DOHH2 (cell line): ENCODE results near the gene HECW1.

Source experiments
- H3F3A ChIP-seq: fragments of 200-600 bp; sonication (generic), shearing (Covaris generic); 2 replicates; pipeline ENCODE4 v1.6.0; 2016; ENCODE audit warnings: antibody characterized with exemption, mild to moderate bottlenecking; ENCODE audit not compliant: control insufficient read depth, insufficient read depth
- H3K27ac ChIP-seq: fragments of 200-600 bp; sonication (generic); 2 replicates; pipeline ENCODE4 v1.5.1; 2014; ENCODE audit warnings: low read depth, mild to moderate bottlenecking, low read length, moderate library complexity
- H3K27me3 ChIP-seq: fragments of 200-600 bp; sonication (generic); 2 replicates; pipeline ENCODE4 v1.6.1; 2014; ENCODE audit warnings: mild to moderate bottlenecking, low read length, mixed read lengths; ENCODE audit not compliant: control insufficient read depth
- H3K36me3 ChIP-seq: fragments of 200-600 bp; sonication (generic); 2 replicates; pipeline ENCODE4 v1.6.1; 2014; ENCODE audit warnings: mild to moderate bottlenecking, low read length, moderate library complexity, mixed read lengths; ENCODE audit not compliant: control insufficient read depth
- H3K4me1 ChIP-seq: fragments of 200-600 bp; sonication (generic); 2 replicates; pipeline ENCODE4 v1.6.1; 2014; ENCODE audit warnings: mild to moderate bottlenecking, low read length, mixed read lengths; ENCODE audit not compliant: control insufficient read depth
- H3K4me2 ChIP-seq: fragments of 200-600 bp; sonication (generic); 2 replicates; pipeline ENCODE4 v1.6.0; 2014; ENCODE audit warnings: mild to moderate bottlenecking, low read length, moderate library complexity
- H3K4me3 ChIP-seq: fragments of 200-600 bp; sonication (generic); 2 replicates; pipeline ENCODE4 v1.5.1; 2014; ENCODE audit warnings: mild to moderate bottlenecking, low read length, mixed read lengths
- H3K79me2 ChIP-seq: fragments of 200-600 bp; sonication (generic); 2 replicates; pipeline ENCODE4 v1.6.1; 2014; ENCODE audit warnings: mild to moderate bottlenecking, low read length, mixed read lengths; ENCODE audit not compliant: control insufficient read depth
- H3K9me2 ChIP-seq: fragments of 200-600 bp; sonication (generic); replicated peaks from 2 replicates; pipeline ENCODE4 v1.6.1; 2014; ENCODE audit warnings: mild to moderate bottlenecking, low read length, mixed read lengths; ENCODE audit not compliant: control insufficient read depth
- H3K9me3 ChIP-seq: fragments of 200-600 bp; sonication (generic); 2 replicates; pipeline ENCODE4 v1.6.1; 2014; ENCODE audit warnings: antibody characterized with exemption, low read length, mixed read lengths; ENCODE audit not compliant: control insufficient read depth, insufficient read depth
- H4K20me1 ChIP-seq: fragments of 200-600 bp; sonication (generic); 2 replicates; pipeline ENCODE4 v1.6.0; 2014; ENCODE audit warnings: low read depth, mild to moderate bottlenecking, antibody characterized with exemption, low read length, moderate library complexity; ENCODE audit not compliant: control insufficient read depth, insufficient read depth
- EZH2phosphoT487 ChIP-seq: fragments of 200-600 bp; sonication (generic); IDR thresholded peaks from 2 replicates; pipeline ENCODE4 v1.6.1; 2017; ENCODE audit warnings: borderline replicate concordance, mild to moderate bottlenecking, antibody characterized with exemption, low read length, moderate library complexity, mixed read lengths
- TF ChIP-seq, protein P1 (sequence below): fragments of 200-600 bp; sonication (generic); IDR thresholded peaks from one replicate; pipeline ENCODE4 v1.5.1; 2014; ENCODE audit warnings: antibody characterized with exemption, mild to moderate bottlenecking, low read depth, low read length; ENCODE audit not compliant: poor library complexity, severe bottlenecking

Gene HECW1

DNA sequence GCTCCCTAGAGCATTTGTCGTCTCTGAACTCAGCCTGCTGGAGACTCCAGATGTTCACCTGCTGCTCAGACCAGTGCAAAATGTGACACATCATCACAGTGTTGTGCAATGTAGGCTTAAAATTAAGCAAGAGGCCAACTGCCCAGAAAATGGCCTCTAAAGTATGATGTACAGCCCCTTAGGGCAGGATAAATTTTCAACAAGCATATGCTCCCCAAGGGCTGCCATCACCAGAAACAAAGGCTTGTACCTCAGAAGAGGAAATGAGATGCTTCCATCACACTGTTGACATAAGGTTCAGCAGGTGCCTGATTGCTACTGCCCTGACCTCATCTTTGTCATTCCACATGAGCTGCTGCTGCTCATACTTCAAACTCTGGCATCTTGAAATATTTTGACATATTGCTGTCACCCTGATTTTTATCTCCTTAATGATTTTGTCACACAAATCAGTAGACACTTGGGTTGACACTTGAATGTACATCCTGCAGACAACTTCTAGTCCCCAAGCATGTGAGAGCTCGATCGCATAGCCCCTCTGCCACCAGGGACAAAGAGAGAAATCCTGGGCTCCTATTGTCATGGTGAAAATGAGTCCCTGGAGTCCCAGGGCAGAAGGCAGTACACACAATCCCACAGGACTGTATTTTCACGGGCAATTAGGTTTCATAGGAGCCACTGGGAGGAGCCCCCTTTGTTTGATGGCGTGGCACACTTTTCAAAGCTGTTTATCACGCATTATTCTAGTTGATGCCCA, 250.8 kb downstream of the HECW1 start:
- Histone ChIP-seq H3K79me2 (no peaks in the 10 kb centered on the region), H3K4me1 (no peaks in the 10 kb centered on the region), H3K36me3 (no peaks in the 10 kb centered on the region), H3K4me3 (no peak overlapping the region), H3K9me2 (no peaks in the 10 kb centered on the region), H3K27ac (no peak overlapping the region), H3K4me2 (no peak overlapping the region), H3F3A (no peaks in the 10 kb centered on the region), H3K9me3 (no peaks in the 10 kb centered on the region), H4K20me1 (no peaks in the 10 kb centered on the region), H3K27me3 (no peaks in the 10 kb centered on the region)
- no peak for TF ChIP-seq EZH2phosphoT487
- TF ChIP-seq, protein P1, sequence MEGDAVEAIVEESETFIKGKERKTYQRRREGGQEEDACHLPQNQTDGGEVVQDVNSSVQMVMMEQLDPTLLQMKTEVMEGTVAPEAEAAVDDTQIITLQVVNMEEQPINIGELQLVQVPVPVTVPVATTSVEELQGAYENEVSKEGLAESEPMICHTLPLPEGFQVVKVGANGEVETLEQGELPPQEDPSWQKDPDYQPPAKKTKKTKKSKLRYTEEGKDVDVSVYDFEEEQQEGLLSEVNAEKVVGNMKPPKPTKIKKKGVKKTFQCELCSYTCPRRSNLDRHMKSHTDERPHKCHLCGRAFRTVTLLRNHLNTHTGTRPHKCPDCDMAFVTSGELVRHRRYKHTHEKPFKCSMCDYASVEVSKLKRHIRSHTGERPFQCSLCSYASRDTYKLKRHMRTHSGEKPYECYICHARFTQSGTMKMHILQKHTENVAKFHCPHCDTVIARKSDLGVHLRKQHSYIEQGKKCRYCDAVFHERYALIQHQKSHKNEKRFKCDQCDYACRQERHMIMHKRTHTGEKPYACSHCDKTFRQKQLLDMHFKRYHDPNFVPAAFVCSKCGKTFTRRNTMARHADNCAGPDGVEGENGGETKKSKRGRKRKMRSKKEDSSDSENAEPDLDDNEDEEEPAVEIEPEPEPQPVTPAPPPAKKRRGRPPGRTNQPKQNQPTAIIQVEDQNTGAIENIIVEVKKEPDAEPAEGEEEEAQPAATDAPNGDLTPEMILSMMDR: no peak

DNA sequence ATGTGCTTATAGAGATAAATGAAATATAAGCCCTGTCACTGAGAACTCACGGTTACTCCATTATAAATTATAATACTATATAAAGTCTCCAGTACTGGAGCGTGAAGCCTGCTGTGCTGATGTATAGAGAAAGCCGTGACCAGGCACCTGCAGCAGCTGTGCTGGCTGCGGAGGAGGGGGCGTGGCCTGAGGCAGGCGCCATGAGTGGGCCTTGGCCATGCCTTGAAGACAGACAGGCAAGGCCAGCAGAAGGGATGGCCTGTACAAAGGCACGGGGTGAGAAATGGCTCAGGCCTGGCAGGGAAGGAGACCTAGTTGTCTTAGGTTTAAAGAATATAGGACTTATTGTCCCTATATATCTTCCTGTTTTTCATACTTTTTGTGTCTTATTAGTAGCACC, 251.9 kb downstream of the HECW1 start:
- no peaks in the 10 kb centered on the region for H3K36me3 ChIP-seq
- no peak for TF ChIP-seq EZH2phosphoT487
- TF ChIP-seq, protein P1: no peak
- no peaks in the 10 kb centered on the region for H4K20me1 ChIP-seq
- H3K27me3 ChIP-seq: no peaks in the 10 kb centered on the region
- H3F3A ChIP-seq: no peaks in the 10 kb centered on the region
- no peaks in the 10 kb centered on the region for H3K79me2 ChIP-seq
- H3K9me2 ChIP-seq: no peaks in the 10 kb centered on the region
- no peak overlapping the region for H3K4me2 ChIP-seq
- H3K4me1 ChIP-seq: no peaks in the 10 kb centered on the region
- H3K9me3 ChIP-seq: no peaks in the 10 kb centered on the region
- H3K4me3 ChIP-seq: no peak overlapping the region
- H3K27ac ChIP-seq: no peak overlapping the region

DNA sequence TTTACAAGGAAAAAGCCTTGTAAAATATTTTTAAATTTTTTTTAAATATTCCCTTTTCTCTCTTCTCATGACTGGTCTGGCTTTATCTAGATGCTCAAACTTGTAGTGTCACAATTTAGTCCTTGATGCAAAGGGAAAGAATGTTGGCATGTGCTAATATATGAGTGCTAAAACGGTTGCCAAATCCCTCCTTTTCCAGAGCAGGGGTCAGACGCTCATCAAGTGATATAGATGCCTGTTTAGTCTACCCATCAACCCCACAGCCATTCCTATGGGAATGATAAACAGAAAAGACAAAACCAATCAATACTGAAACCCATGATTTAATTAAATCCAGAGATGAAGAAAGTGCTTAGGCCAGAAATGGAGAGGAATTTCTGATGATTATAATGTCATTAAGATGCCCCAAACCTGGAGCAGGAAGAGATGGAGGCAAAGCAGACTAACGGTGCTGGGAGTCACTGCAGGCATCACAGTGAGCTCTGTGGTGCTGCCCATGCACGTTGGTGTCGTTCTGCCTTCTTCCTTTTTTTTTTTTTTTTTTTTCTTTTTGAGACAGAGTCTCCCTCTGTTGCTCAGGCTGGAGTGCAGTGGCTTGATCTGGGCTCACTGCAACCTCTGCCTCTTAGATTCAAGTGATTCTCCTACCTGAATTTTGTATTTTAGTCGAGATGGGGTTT, 260.4 kb downstream of the HECW1 start:
- no peaks in the 10 kb centered on the region for H3K36me3 ChIP-seq
- H4K20me1 ChIP-seq: no peaks in the 10 kb centered on the region
- H3K9me3 ChIP-seq: no peaks in the 10 kb centered on the region
- no peaks in the 10 kb centered on the region for H3K4me1 ChIP-seq
- no peak overlapping the region for H3K4me3 ChIP-seq
- no peaks in the 10 kb centered on the region for H3K9me2 ChIP-seq
- H3F3A ChIP-seq: no peaks in the 10 kb centered on the region
- TF ChIP-seq, protein P1: no peak
- no peak for TF ChIP-seq EZH2phosphoT487
- H3K27ac ChIP-seq: no peak overlapping the region
- H3K27me3 ChIP-seq: no peaks in the 10 kb centered on the region
- no peak overlapping the region for H3K4me2 ChIP-seq
- no peaks in the 10 kb centered on the region for H3K79me2 ChIP-seq
